GM19043 (cell line): ENCODE results near the gene STK35.

ENCODE experiments used
- ATAC-seq: cut with Tn5 transposase; IDR thresholded peaks from one replicate; pipeline ENCODE4 v1.9.1; 2021; ENCODE audit warnings: low read depth; ENCODE audit not compliant: unreplicated experiment

STK35 gene

GRCh38 chr20:2101057-2101864 lies at the start of gene STK35:
TSS of gene STK35 (plus strand) at chr20:2101827. CDS start at chr20:2101882, 55 bp downstream.
- ATAC-seq, result peak; percentile 36

- ATAC-seq, result no peak
Observed at GRCh38 chr20:2051946-2052345, 49.7 kb upstream of the STK35 start.

GRCh38 chr20:2052741-2053140 lies 48.9 kb upstream of the STK35 start:
- ATAC-seq, result no peak

GRCh38 chr20:2053615-2054014 lies 48.0 kb upstream of the STK35 start:
- ATAC-seq, result no peak

DNA sequence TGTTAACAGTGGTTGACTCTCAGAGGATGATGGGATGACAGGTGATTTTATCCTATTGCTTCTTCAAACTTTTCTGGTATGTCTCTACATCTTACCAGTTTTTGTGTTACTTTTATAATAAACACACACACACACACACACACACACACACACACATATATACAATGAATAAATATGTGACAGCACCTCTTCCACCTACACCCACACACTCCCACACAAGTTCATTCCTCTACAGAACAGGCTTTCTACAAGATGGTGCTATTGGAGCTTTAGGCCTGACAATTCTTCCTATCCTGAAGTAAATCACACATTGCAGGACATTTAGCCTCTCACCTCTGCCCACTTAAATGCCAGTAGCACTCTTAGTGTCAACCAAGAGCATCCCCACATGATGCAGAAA lies 46.7 kb upstream of the STK35 start:
- ATAC-seq, result no peak

- ATAC-seq, result no peak
Observed at GRCh38 chr20:2059411-2059810, 42.2 kb upstream of the STK35 start.

- ATAC-seq, result no peak
Observed at GRCh38 chr20:2065099-2065498, 36.5 kb upstream of the STK35 start.

DNA sequence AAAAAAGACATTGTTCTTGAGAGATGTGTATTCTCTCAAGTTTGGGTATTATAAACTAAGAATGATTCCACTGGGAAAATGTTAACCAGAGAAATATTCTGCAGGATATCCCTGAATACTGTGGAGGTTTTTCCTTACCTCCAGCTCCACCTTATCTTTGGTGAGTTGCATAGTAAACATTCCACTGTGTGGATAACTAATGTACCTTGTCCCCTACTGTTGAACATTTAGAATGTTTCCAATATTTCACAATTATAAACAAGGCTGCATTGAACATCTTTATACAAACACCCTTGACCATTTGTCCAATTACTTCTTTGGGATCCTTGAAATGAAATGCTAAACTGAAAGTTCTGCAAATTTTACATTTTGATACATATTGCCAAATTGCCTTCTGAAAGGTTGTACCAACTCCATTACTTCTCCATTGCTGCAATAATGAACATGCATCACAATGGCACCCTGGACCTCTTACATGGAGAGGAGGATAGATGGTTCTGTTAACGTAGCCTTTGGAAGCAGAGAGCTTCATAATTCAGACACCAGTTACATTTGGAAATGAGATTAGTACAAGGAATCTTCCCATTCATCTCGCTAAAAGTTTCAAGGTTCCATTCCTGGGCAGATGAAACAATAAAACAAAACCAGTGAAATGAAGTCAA lies 35.0 kb upstream of the STK35 start:
- no peak for ATAC-seq

DNA sequence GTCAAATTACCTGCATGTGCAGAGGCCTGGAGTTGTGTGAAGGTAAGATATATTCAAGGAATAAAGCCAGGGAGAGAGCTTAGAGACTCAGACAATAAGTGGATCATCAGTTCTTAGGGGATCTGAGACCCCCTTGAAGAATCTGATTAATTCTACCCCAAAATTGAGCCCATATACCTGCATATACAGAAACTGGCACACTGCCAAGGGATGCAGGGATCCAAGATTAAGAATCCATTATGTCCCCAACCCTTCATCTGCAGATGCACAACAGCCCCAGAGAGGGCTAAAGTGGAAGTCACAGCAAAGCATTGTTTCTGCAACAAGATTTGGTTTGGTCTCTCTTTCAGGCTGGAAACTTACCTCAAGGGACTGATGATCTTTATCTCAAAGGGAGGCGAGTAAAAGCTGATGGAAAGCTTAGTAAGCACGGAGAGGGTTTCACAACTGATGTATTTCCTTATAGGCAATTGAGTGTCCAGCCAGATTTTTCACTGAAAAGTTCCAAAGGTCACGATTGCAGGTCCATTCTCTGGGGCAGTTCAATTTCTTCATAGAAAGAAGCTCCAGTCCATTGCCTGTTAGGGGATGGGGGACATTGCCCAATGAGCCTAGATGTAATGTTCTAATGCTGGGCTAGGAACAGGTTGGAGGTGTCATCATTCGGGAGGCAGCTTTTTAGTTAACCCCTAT lies 20.9 kb upstream of the STK35 start:
- no peak for ATAC-seq

GRCh38 chr20:2084703-2085102 lies 16.9 kb upstream of the STK35 start:
- no peak for ATAC-seq

DNA sequence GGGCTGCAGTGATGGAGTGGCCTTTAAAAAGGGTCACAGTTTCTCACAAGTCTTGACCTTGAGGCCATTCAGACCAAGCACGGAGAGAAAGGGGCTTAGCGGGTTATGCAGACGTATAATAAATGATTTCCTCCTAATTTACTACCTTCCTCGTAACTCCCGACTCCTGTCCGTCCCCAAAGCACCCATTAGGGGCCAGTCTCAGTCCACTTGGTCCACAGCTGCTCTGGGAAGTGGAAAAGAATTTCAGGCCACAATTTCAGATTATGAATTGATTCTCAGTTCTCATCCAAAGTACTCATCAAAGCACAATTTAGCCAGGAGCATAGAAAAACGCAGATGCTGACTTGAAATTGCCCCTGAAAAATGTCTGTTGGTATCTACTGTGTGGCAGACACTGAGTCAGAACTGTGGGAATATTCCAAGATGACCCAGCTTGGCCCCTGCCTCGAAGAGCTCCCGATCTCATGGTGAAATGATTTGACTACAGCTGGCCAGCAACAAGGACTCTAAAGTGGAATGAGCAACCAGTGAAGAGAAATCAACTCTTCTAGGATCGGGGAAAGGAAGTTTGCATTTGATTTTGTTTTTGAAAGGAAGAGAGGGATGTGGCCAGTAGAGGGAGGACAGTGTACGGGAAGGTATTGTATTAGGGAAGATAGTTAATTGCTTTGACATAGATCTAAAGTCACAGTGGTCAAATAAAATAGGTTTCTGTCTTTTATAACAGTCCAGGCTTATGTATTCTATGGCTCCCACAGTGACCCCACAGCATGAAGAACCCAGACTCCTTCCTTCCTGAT lies 15.2 kb upstream of the STK35 start:
- no peak for ATAC-seq

- ATAC-seq, result no peak
Observed at GRCh38 chr20:2086980-2087377, 14.6 kb upstream of the STK35 start.

- no peak for ATAC-seq
Observed at GRCh38 chr20:2088891-2089290, 12.7 kb upstream of the STK35 start.

GRCh38 chr20:2089447-2089846 lies 12.2 kb upstream of the STK35 start:
- no peak for ATAC-seq

- ATAC-seq, result no peak
Observed at GRCh38 chr20:2093159-2093781, 8.4 kb upstream of the STK35 start.

- ATAC-seq, result no peak
Observed at GRCh38 chr20:2093883-2094282, 7.7 kb upstream of the STK35 start.

- peak; percentile 66 for ATAC-seq
Observed at GRCh38 chr20:2101865-2102584, 398 bp downstream of the STK35 start.

- ATAC-seq, result peak; percentile 42
Observed at GRCh38 chr20:2102585-2103460, 1.2 kb downstream of the STK35 start.
